GM19240 (cell line): ENCODE data around the gene TMEM87B.
"Not testable (repeated sequence)": the region's sequence is repeated elsewhere in the genome, so short reads cannot be mapped to it uniquely, and the experiment has no call there.

ENCODE experiments used
- DNase-seq: peaks from one replicate; pipeline ENCODE4 v3.0.0; 2011; ENCODE audit warnings: low spot score; ENCODE audit not compliant: insufficient read length

The TMEM87B gene

GRCh38 chr2:112065966-112066365 is 10.9 kb downstream of the TMEM87B start:
- DNase-seq = no peak

DNA sequence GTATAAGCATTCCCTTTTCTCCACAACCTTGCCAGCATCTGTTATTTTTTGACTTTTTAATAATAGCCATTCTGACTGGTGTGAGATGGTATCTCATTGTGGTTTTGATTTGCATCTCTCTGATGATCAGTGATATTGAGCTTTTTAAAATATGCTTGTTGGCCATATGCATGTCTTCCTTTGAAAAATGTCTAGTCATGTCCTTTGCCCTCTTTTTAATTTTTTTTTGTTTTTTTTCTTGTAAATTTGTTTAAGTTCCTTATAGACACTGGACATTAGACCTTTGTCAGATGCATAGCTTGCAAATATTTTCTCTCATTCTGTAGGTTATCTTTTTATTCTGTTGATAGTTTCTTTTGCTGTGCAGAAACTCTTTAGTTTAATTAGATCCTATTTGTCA is 14.7 kb downstream of the TMEM87B start:
- not testable (repeated sequence) for DNase-seq

DNA sequence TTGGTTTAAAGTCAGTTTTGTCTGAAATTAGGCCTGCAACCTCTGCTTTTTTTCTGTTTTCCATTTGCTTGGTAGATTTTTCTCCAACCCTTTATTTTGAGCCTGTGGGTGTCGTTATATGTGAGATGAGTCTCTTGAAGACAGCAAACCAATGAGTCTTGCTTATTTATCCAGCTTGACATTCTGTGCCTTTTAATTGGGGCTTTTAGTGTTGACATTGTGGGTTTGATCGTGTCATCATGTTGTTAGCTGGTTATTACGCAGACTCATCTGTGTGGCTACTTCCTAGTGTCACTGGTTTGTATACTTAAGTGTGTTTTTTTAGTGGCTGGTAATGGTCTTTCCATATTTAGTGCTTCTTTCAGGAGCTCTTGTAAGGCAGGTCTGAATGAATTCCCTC is 18.8 kb downstream of the TMEM87B start:
- no peak for DNase-seq

DNA sequence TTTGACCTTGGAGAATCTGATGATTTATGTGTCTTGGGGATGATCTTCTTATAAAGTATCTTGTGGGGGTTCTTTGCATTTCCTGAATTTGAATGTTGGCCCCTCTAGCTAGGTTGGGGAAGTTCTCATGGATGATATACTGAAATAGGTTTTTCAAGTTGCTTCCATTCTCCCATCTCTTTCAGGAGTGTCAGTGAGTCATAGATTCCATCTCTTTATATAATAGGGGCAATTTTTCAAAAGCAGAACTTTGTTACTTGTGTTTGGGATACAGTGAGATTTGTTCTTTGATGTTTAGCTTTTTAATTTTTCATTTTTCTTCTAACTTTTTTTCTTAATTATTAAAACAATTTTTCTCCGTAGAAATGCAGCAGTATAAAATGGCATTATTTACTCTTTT is 19.4 kb downstream of the TMEM87B start:
- no peak for DNase-seq

GRCh38 chr2:112075490-112076260 is 20.6 kb downstream of the TMEM87B start:
- DNase-seq = no peak

DNA sequence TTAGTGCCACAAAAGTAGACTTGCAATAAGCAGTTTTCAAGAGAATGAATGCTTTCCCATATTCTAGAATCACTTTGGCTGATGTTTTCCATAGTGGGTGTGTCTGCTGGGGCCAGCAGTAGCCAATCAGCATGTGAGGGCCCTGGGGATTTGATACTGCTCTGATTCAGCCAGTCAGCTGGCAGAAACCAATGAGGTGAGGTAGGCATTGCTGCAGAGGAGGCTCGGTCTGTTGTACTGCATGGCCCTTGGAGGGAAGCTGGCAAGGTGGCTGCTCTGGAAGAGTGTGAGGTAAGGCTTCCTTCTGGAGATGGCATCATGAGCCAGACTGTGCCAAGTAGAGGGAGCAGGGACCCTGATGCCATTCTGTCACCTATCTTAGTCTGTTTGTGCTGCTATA is 22.7 kb downstream of the TMEM87B start:
- DNase-seq = no peak

DNA sequence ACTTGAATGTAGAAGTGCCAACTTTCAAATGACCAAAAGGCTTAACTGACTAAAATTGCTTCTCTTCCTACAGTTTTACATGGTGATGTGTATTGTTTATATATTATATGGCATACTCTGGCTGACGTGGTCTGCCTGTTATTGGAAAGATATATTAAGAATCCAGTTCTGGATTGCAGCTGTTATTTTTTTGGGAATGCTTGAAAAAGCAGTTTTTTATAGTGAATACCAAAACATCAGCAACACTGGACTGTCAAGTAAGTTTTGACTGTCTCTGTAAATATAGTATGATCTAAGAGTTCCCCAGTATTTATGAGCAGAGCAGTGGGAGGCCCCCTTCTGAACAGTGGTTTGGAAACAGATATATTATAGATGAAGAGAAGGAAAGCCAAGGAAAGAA is 26.2 kb downstream of the TMEM87B start:
- no peak for DNase-seq

GRCh38 chr2:112084689-112085374 is 29.8 kb downstream of the TMEM87B start:
- no peak for DNase-seq

- no peak for DNase-seq
Observed at GRCh38 chr2:112085375-112085730, 30.3 kb downstream of the TMEM87B start.

GRCh38 chr2:112085916-112086669 is 31.0 kb downstream of the TMEM87B start:
- DNase-seq = no peak

DNA sequence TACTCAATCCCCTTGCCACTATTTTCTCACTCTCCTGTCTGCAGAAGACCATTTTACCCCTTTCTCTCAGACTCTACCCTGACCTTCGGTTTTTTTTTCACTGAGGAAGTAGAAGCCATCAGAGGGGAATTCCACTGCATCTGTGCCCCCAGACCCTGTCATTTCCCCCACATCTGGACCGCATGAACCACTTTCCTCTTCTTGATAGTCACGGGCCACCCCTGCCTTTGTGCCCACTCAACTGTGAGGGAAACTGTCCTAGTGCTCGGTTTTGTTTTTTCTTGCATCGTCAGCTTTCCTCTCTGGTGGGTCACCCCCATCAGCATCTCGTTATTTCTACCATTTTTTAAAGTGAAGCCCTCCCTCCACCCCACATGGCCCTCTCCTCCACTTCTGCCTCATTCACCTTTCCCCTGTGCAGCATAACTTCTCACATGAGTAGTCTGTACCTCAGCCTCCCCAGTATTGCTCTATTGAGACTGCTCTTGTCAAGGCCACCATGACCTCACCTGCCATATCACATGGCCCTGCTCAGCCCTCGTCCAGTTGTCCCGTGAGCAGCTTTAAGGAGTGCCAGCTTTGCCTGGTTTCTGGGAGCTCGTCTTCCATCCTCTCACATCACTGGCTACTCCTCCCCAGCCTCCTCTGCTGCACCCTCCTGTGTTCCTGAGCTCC is 32.4 kb downstream of the TMEM87B start:
- DNase-seq = no peak

- DNase-seq = no peak
Observed at GRCh38 chr2:112089375-112089774, 34.3 kb downstream of the TMEM87B start.

- no peak for DNase-seq
Observed at GRCh38 chr2:112092286-112093041, 37.4 kb downstream of the TMEM87B start.

- DNase-seq = no peak
Observed at GRCh38 chr2:112093216-112093615, 38.1 kb downstream of the TMEM87B start.

DNA sequence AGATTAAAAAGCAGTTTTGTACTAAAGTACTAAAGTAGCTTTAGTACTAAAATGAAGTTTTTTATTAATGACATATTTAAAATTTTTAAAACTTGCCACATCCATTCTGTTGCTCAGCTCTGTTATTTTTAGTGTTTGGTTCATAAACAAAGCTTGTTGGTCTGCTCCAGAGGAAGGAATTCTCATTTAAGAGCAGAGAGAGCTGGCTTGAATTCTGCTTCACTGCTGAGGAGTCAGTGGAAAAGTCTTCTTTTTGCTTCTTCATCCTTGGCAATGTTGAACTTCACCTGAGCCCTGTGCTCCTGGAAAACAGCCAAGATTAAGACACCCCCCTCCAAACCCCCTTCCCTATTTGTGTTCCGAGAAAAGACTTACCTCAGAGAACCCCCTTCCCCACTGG is 40.6 kb downstream of the TMEM87B start:
- DNase-seq = no peak

DNA sequence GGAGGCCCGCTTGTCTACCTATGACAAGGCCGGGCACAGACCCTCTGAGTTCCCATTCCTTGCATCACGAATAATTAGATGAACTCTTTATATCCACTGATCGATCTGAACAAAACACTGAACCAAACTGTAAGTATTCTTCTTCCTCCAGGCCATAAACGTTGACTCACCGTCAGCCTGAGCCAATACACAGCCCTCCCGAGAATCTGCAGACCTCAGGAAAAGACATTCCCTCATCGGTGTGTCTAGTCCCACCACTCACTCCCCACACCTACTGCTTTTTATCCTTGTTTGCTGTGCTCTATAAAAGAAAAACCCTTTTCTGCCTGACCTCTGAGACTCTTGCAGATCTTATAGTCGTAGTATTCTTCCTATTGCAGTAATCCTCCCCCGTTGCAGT is 41.0 kb downstream of the TMEM87B start:
- no peak for DNase-seq

GRCh38 chr2:112108178-112108832 is 53.2 kb downstream of the TMEM87B start:
- no peak for DNase-seq

DNA sequence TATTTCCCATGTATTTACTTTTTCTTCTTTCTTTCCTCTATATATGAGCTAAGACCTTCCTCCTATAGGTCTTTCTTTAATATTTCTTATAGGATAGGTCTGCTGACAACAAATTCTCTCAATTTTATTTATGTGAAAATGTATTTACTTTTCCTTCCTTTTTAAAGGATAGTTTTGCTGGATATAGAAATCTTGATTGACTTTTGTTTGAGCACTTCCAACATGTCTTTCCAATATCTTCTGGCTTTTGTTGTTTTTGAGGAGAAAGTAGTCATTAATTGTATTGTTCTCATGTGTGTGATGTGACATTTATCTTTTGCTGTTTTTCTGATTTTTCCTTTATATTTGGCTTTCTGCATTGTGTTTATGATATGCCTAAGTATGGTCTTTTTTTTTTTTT is 54.2 kb downstream of the TMEM87B start:
- DNase-seq = no peak

DNA sequence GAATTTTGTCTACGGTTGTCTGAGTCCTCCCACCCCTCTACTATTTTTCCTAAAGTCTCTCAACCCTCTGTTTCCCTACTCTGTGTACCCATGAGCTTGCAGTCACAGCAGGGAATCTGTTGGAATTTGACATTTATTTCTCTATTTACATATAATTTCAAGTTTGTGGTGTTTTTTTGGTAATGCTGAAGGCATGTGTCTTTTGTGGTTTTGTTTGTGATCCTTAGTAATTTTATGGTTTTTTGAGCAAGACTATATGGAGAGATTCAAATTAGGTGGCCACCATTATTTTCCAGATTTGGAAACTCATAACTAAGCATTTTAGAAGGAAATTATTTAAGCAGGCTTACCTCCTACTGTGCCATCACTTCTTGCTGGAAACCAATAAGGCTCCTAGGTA is 55.9 kb downstream of the TMEM87B start:
- DNase-seq = no peak

DNA sequence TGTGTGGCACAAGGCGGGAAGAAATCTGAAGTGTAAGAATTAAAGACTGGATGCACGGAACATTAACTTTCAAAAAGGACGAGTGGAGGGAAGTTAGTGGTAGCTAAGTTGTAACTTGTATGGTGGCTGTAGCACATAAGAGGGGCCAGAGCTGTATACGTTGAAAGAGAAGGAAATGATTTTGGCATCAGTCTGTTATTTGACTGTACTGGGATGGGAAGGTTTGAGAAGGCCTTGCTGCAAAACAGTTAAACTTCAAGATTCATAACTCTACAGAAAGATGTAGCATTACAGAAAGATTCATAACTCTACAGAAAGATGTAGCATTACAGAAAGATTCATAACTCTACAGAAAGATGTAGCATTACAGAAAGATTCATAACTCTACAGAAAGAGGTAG is 58.3 kb downstream of the TMEM87B start:
- DNase-seq = not testable (repeated sequence)

GRCh38 chr2:112118148-112118547 is 63.1 kb downstream of the TMEM87B start:
- DNase-seq = no peak
